ENCODE data around the gene MAPRE2.

GRCh38 chr18:35061336-35061735, 20.1 kb downstream of the MAPRE2 start:
- TF ChIP-seq SMC3 (conservative IDR thresholded peaks at IDR 0.05; ENCODE audit: poor library complexity) (no peak), CTCF (IDR thresholded peaks at IDR 0.05; ENCODE audit: poor library complexity, severe bottlenecking) (no peak), EP300 (conservative IDR thresholded peaks at IDR 0.05; ENCODE audit: poor library complexity, severe bottlenecking) (no peak), TAF1 (IDR thresholded peaks at IDR 0.05; ENCODE audit: low read depth) (no peak), REST (IDR thresholded peaks at IDR 0.05; ENCODE audit: borderline replicate concordance) (no peak)
